NCI-H774 (cell line): ENCODE results near the gene AP3D1.
"Not testable (repeated sequence)": the region's sequence is repeated elsewhere in the genome, so short reads cannot be mapped to it uniquely, and the experiment has no call there.

Experiments
- DNase-seq: peaks from one replicate; lab custom pipeline; 2025; lab: John Stamatoyannopoulos, UW

AP3D1 gene

GRCh38 chr19:2150794-2151338 lies 500 bp downstream of the AP3D1 start:
- no peak for DNase-seq

- no peak for DNase-seq
Observed at GRCh38 chr19:2149980-2150793, 1.2 kb downstream of the AP3D1 start.

GRCh38 chr19:2148482-2149135 lies 2.8 kb downstream of the AP3D1 start:
- DNase-seq = no peak

- DNase-seq = no peak
Observed at GRCh38 chr19:2145831-2146241, 5.5 kb downstream of the AP3D1 start.

GRCh38 chr19:2144190-2144589 lies 7.2 kb downstream of the AP3D1 start:
- DNase-seq = no peak

- DNase-seq = no peak
Observed at GRCh38 chr19:2142173-2142829, 9.1 kb downstream of the AP3D1 start.

- DNase-seq = no peak
Observed at GRCh38 chr19:2140138-2140569, 11.2 kb downstream of the AP3D1 start.

- no peak for DNase-seq
Observed at GRCh38 chr19:2139385-2140137, 11.8 kb downstream of the AP3D1 start.

- DNase-seq = no peak
Observed at GRCh38 chr19:2138061-2138728, 13.2 kb downstream of the AP3D1 start.

- DNase-seq = no peak
Observed at GRCh38 chr19:2136796-2137195, 14.6 kb downstream of the AP3D1 start.

GRCh38 chr19:2135474-2136402 lies 15.6 kb downstream of the AP3D1 start:
- DNase-seq = peak; percentile 89

GRCh38 chr19:2132731-2133490 lies 18.5 kb downstream of the AP3D1 start:
- DNase-seq = no peak

GRCh38 chr19:2132191-2132590 lies 19.2 kb downstream of the AP3D1 start:
- no peak for DNase-seq

GRCh38 chr19:2131012-2131975 lies 20.1 kb downstream of the AP3D1 start:
- not testable (repeated sequence) for DNase-seq

GRCh38 chr19:2129892-2130770 lies 21.2 kb downstream of the AP3D1 start:
- DNase-seq = no peak

GRCh38 chr19:2129486-2129885 lies 21.9 kb downstream of the AP3D1 start:
- no peak for DNase-seq

GRCh38 chr19:2129022-2129421 lies 22.3 kb downstream of the AP3D1 start:
- no peak for DNase-seq
